NB4 (cell line): ENCODE data around the gene ZNF407.

Experiments used
- MAX ChIP-seq: IDR thresholded peaks from 2 replicates; pipeline ENCODE4 v1.6.1; 2011; ENCODE audit warnings: low read depth, low read length
- MYC ChIP-seq: IDR thresholded peaks from 2 replicates; pipeline ENCODE4 v1.6.1; 2011; ENCODE audit warnings: low read depth, low read length
- POLR2A ChIP-seq: IDR thresholded peaks from 2 replicates; pipeline ENCODE4 v1.6.1; 2011; ENCODE audit warnings: mild to moderate bottlenecking; ENCODE audit not compliant: insufficient read length; ENCODE audit errors: extremely low read depth
- TF ChIP-seq, protein P1 (sequence below): IDR thresholded peaks from one replicate; pipeline ENCODE4 v1.5.1; 2012; ENCODE audit warnings: low read depth, low read length

DNA sequence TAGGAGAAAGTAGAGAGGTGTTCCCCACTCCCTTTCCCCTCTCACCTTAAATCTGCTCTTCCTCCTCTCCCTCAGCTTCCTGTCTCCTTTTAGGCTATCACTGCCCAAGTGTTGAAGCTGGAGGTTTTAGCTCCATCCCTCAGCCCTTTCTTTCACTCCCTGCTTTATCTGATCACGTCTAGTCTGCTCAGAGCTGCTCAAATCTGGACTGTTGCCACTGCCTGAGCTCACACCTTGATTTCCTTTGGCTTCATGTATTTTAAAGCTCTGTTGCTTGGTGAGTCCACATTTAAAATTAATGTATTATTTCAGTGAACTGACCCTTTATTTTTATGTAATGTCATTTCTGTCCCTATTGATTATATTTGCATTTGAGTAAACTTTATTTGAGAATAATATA lies 374.7 kb downstream of the ZNF407 start:
- no peak for TF ChIP-seq MAX
- TF ChIP-seq, protein P1, sequence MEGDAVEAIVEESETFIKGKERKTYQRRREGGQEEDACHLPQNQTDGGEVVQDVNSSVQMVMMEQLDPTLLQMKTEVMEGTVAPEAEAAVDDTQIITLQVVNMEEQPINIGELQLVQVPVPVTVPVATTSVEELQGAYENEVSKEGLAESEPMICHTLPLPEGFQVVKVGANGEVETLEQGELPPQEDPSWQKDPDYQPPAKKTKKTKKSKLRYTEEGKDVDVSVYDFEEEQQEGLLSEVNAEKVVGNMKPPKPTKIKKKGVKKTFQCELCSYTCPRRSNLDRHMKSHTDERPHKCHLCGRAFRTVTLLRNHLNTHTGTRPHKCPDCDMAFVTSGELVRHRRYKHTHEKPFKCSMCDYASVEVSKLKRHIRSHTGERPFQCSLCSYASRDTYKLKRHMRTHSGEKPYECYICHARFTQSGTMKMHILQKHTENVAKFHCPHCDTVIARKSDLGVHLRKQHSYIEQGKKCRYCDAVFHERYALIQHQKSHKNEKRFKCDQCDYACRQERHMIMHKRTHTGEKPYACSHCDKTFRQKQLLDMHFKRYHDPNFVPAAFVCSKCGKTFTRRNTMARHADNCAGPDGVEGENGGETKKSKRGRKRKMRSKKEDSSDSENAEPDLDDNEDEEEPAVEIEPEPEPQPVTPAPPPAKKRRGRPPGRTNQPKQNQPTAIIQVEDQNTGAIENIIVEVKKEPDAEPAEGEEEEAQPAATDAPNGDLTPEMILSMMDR, result no peak
- TF ChIP-seq POLR2A, result no peak
- no peak for TF ChIP-seq MYC
